Stimulated activated CD4-positive, alpha-beta T cell treated with anti-CD3 and anti-CD28 coated beads, TNF-alpha, amount 100 ng/mL, for 24 hours (primary cell): ENCODE results near the gene TRIM59.
A peak's percentile ranks its signal among the peaks of the same experiment; 100 is the strongest.

Source experiments
- DNase-seq, 3 experiments: peaks; one replicate each; pipeline ENCODE4 v3.0.0-alpha.2; 2020; ENCODE audit warnings: low read depth in 3 of 3

The TRIM59 gene, protein sequence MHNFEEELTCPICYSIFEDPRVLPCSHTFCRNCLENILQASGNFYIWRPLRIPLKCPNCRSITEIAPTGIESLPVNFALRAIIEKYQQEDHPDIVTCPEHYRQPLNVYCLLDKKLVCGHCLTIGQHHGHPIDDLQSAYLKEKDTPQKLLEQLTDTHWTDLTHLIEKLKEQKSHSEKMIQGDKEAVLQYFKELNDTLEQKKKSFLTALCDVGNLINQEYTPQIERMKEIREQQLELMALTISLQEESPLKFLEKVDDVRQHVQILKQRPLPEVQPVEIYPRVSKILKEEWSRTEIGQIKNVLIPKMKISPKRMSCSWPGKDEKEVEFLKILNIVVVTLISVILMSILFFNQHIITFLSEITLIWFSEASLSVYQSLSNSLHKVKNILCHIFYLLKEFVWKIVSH

DNA sequence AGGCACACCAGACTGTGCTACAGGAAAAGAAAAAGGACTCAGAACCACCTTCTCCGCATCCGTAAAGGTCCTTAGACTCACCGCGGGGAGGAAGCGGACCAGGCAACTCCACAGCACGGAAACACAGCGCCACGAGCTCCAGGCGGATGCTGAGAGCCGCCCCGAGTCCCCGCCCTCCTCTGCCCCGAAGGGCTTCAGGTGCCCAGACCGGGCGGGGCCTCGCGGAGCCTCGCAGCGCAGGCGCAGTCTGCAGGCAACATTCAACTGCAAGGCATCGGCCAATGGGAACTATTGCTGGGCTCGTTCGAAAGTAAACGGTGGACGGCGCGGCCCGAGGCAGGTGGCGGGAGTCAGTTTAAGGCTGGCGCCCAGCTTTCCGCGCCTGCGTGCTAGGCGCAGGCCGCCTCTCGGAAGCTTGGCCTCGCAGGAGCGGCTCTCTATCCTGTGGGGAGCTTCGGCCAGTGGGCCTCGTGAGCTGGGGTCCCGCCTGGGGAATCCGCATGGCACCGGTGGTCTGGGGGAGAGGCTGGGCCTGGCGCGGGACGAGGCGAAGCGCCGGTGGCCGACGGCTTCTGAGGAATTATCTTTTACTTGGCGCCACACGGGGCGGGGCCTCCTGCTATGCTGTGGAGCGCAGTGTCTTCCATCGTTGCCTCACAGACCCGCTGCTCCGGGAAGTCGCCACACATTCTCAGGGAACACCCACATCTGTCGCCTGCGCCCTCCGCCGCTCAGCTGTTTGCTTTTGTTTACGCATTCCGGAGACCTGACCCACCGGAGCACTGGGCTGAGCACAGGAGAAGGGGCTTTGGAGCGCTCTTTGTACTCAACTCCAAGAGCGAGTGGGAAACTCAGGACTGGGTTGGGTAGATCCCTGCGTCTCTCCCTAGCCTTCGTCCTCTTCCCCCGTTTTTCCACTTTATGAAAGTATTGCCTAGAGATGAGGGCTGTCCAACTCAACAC lies at the start of gene TRIM59:
TSS of gene TRIM59 (minus strand) at position 151 of the 963 bp plus-strand sequence. CDS start 10,603 bp downstream, outside the sequence.
- peak; percentile 87 to 98 (median 88) for DNase-seq

DNA sequence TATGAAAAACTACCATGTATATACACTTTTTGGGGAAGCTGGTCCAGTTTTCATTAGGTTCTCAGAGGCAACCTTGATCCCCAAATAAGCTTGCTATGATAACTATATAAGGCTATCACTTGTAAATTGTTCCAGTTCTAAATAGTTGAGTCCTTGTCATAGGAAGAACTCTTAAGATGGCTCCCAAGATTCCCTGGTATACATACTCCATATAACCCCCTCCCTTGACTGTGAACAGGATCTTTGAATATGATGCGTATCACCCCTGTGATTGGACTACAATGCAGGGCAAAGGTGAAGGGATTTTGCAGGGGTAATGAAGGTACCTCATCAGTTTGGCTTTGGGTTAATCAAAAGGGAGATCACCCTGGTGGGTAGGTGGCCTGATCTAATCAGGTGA lies 48.6 kb upstream of the TRIM59 start:
- DNase-seq, result no peak

DNA sequence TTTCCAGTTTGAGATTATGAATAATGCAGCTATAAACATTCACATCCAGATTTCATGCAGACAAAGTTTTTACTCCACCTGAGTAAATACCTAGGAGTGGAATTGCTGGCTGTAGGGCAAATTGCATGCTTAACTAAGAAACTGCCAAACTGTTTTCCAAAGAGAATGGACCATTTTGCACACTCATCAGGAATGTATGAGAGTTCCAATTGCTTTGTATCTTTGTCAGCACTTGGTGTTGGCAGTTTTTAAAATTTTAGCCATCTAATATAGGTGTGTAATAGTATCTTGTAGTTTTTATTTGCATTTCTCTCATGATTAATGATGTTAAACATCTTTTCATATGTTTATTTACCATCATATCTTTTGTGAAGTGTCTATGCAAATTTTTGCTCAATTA lies 40.6 kb upstream of the TRIM59 start:
- no peak for DNase-seq

DNA sequence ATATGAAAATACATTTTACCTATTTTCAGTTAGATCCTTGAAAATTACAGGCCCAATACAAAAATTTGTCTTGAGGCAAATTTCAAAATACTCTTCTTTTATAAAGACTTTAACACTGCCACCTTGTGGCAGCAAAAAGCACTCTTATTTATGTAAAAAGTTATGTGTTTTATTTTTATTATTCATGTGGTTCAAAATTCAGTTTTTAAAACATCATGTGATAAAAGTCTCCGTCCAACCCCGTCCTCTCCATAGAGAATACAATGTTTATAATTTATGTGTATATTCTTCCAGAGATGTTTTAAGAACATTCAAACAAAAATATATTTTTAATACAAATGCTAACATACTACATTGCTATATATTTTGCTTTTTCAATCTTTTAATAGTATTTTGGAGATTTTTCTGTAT lies 36.9 kb upstream of the TRIM59 start:
- no peak for DNase-seq

DNA sequence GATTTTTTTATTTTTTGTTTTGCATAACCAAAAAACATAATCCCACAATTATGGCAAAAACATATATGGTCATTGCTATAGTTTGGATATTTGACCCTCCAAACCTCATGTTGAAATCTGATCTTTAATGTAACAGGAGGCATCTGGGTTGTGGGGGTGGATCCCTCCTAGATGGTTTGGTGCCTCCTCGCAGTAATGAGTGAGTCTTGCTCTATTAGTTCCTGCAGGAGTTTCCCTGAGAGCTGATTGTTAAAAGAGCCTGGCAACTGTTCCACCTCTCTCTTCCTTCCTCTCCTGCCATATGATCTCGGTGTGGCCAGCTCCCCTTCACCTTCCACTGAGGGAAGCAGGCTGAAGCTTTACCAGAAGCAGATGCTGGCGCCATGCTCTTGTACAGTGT lies 33.2 kb upstream of the TRIM59 start:
- DNase-seq, result no peak

DNA sequence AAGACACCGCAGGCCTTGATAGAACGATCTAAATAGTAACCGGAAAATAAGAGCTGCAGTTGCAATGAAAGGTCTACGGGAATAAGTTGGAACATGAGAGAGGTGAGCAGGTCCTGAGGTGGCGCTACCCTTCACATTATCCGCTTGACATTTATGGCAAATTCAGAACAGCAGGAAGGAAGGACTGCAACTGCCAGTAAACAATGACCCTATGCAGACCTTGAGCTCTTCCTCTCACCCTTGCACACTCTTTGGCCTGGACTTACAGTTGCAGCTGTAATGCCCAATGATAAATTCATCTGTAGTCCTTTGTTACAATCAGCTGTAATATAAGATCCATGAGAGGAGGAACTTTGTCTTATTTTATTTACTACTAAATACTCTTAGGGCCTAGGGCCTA lies 32.3 kb upstream of the TRIM59 start:
- DNase-seq, result no peak

DNA sequence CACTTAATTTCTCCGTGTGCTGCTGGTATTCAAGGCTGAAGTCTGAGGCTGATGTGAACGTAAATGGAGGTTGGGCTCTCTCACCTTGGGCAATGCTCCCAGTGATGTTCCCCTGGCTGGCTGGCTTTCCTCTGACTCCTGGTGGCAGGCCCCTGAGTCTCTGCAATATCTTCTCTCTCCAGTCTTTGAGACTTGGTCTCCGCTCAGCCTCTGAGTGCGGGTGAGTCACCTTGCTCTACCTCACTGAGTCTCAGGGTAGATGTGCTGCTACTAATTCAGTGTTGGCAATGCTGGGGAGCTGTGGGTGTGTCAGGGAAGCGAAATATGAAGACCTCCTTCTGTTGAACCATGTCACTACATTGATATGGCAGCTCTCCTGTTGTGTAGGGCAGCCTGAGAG lies 31.3 kb upstream of the TRIM59 start:
- DNase-seq, result no peak

DNA sequence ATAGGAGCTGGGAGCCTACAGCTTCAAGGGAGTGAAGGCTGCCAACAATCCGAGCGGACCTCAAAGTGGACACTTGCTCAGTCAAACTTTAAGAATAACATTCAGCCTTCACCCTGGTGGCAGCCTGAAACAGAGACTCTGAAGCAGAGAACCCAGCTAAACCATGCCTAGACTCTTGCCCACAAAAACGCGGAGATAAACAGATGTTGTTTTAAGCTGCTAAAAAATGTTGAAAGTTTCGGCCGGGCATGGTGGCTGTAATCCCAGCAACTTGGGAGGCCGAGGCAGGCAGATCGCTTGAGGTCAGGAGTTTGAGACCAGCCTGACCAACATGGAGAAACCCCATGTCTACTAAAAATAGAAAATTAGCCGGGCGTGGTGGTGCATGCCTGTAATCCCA lies 29.8 kb upstream of the TRIM59 start:
- no peak for DNase-seq

DNA sequence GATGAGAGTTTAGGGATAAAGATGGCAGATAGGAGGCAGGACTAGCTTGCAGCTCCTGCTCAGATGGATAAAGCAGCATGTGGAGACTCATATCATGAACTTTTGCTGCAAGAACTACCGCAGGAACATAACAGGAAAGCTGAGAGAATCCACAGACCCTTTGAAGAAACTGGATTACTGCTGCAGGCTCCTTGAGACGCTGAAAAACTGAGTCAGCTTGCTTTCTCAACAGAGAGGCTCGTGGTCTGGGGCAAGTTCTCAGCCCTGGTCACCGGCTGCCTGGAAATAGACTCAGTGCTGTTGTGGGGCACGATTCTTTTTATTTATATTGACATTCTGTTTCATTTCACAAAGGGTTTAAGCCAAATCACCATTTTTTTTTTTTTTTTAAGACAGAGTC lies 28.8 kb upstream of the TRIM59 start:
- DNase-seq, result no peak

DNA sequence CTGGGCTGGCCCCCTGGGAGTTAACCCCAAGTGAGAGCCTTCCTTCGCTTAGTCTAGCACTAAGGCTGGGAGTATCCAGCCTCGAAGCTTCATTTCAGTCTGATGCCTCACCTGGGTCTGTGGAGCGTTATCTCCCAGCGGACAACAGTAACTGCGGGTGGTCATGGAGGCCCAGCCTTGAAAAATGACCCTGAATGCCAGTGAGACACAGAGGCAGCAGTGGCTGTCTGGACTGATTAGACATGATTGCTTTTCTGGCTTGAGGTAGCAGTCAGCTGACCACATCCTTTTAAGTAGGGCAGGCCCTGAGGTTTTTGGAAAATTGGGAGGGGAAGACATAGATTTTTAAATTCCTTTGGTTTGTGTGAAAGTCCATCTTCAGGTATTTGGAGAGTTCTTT lies 28.2 kb upstream of the TRIM59 start:
- no peak for DNase-seq

DNA sequence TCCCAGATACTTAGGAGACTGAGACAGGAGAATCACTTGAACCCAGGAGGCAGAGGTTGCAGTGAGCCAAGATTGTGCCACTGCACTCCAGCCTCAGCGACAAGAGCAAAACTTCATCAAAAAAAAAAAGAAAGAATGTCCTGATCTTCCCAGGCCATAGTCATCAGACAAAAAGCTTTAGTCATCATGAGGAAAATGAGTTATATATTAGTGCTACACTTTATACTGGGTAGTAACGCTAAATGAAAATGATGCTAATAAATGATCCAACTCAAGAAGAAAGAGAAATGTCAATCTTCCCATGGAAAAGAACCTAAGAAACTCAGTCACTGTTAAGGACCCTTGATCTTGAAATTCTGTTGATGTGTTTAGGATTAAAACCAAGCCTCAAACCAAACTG lies 26.3 kb upstream of the TRIM59 start:
- DNase-seq, result no peak

DNA sequence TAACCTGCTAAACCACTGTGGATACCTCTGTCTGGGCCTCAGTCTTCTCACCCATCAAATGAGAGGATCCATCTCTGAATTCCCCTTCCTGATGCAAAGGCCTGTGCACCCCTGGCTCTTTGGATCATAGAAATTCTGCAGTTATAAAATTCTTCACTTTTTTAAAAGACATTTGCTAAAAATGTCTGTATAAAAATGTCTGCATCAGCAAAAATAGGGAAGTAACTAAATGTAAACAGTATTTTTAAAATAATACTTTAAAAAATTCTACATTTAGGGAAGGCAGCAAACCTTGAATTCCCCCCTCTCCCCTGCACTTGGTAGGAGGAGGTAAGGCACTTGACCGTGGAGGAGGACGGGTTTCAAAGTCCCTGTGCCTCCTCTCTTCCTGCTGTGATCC lies 25.6 kb upstream of the TRIM59 start:
- no peak for DNase-seq

DNA sequence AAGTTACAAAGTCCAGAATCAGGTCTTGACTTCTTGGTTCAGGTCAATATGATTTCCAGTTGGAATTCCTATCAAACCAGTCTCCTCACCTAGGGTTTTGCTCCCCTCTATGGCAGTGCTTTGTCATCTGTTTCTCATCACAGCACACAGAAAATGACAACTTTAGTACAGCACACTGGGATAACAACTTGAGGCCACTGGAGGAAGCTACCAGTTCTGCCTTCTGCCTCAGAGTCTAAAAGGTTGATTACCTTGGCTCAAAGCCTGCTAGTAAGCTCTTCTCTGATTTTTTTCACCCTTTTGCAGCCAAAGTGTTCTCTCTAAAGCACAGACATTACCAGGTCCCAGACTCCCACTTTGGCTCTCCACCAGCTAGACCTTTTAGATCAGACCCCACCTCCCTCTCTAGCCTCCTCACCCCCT lies 24.8 kb upstream of the TRIM59 start:
- no peak for DNase-seq

DNA sequence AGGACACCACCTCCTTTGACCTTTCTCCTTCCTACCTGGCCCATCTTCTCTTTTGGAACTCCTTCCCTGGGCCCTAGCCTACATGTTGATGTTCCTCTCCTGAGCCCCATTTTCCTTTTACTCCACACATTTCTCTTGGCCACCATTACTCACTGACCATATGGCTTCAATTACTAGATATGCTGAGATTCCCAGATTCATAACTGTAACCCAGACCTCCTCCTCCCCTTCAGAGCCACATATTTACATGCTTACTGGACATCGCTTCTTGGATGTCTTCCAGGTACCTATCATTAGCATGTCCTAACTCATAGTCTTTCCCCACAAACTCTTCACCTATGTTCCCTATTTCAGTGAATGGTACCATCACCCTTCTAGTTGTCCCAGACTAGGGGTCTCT lies 24.4 kb upstream of the TRIM59 start:
- DNase-seq, result no peak

DNA sequence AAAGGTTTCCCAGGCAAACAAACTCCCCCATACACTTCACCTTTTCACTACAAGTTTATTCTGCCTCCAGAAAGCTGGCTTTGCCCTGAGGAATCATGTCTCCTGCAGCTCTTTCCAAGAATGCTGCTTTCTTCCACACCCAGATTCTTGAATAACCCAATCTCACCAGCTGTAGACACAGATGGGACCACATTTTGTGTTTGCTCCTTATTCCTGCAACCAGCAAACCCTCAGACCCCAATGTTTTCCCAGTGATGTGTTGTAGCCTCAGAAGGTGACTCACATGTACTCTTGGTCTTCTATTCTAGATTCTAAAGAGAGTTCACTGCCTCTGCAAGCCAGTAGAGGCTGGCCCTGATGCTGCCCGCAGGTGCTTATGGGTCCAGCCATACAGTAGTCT lies 23.6 kb upstream of the TRIM59 start:
- DNase-seq, result no peak

DNA sequence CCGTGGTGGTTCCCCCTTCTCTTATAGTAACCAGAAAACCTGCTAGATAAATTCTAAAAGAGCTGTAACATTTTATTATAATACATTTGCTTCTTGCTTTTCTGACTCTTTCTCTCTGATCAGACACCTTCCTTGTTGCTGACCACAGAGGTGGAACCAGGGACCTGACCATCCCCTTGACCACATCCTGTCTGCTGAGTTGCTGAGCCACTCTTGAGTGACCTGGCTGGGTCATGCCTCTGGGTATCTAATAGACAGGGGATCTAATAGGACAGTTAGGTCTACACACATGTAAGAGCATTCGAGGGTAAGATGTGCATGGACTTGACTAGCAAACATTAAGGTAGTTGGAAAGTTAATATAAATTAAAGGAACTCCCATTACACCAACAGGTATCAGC lies 22.8 kb upstream of the TRIM59 start:
- no peak for DNase-seq

DNA sequence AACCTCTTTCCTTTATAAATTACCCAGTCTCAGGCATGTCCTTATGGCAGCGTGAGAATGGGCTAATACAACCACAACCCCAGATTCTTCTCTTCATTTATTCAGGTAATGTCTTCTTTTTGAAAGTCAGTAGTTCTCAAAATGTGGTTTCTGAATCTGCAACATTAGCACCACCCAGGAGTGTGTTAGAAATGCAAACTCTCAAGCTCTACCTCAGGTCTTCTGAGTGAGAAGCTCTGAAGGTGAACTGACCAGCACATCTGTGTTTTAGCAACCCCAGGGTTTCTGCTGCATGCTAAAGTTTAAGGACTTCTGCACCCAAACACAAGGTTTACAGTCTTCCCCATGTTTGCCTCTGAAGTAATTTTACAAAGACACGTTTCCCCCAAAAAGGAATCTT lies 22.3 kb upstream of the TRIM59 start:
- DNase-seq, result no peak

DNA sequence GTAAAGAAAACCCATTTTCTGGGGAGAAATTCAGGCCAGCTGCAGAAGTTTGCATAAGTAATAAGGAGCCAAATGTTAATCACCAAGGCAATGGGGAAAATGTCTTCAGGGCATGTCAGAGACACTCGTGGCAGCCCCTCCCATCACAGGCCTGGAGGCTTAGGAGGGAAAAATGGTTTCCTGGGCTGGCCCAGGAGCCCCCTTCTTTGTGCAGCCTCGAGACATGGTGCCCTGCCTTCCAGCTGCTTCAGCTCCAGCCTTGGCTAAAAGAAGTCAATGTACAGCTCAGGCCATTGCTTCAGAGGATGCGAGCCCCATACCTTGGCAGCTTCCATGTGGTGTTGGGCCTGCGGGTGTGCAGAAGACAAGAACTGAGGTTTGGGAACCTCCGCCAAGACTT lies 20.6 kb upstream of the TRIM59 start:
- no peak for DNase-seq

DNA sequence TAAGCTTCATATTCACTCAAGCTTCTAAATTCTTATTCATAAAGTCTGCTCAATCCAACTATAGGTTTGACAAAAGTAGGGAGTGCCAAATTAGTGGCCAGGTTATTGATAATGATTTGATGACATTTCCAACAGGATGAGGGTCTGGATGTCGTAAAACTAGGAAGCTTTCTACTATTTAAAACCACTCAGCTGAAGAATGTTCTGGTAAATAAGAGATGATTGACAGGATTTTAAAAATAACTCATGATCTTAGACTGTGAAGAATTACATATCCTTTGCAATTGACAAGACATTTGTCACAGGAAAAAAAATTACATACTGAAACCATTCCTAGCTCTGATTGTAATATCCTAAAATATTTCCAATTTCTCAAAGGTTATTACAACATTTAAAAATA lies 15.4 kb upstream of the TRIM59 start:
- no peak for DNase-seq

DNA sequence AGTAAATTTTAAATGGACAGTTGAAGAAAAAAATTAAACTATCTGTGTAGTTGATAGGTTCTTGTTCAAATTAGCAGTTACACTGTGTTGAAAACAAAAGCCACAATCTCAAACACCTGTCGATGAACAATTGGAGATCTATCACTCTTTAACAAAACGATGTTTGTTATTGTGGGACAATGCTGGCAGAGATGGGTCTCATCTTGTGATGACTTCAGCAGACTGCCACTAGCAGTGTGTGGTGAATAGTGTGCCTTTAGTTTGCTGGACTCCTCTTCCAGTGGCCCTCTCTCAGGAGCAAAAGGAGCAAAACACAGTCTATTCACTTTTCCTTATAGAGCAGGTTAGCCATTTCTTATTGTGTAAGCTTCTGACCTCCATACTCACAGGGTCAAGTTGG lies 14.7 kb upstream of the TRIM59 start:
- no peak for DNase-seq

DNA sequence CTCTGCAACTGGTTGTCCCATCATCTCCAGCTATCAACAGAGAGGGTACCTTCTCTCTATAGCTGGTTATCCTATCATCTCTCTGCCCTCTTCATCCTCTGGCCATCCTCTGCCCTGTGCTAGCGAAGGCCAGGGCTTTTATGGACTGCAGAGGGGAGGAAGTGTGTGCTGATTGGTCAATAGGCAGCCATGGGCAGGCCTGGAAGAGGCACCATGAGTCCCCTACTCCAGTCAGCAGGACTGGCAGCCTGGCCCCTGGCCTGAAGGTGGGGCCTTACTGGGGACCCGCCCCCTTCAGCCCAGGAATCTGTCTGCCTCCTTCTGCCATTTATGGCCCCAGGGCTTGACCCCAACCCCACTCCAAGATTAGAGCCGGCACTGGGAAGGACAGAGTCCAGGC lies 10.4 kb upstream of the TRIM59 start:
- DNase-seq, result no peak

DNA sequence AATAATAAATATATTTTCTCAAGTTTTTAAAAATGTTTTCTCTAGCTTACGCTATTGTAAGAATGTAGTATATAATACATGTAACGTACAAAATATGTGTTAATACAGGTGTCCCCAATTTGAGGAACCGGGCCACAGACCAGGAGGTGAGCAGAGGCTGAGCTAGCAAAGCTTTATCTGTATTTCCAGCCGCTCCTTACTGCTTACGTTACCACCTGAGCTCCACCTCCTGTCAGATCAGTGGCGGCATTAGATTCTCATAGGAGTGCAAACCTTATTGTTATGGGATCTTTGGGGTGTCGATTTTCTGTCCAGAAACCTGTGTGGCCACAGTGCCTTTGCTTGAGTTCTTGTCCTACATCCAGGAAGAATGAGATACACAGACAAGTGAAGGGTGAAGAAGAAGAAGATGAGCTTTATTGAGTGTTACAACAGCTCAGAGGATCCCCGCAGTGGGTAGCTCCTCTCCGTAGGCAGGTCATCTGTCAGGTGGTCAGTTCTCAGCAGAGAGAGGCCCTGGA lies 9.9 kb upstream of the TRIM59 start:
- no peak for DNase-seq

DNA sequence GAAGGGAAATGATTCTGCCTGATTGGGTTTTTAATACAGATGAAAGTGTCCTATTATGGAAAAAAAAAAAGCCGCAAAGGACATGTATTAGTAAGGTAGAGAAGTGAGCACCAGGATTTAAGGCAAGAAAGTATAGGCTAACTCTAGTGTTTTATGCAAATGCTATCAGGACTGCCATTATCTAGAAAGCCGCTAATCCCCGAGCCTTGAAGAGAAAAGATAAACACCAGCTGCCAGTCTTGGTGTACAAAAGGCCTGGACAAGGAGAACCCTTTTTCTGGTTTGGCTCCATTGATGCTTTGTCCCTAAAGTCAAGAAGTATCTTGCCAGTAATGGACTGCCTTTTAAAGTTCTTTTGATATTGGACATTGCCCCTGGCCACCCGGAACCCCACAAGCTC lies 8.6 kb upstream of the TRIM59 start:
- DNase-seq, result no peak
